Panc1 (cell line): ENCODE results near the gene RNPS1. TPM values are rescaled to one million over a fixed set of nuclear protein-coding genes. Genes with fewer than 3 reads are reported as not detected.

Experiments used
- ATAC-seq: fragments of 200-7000 bp; cut with Tn5 transposase; 2 replicates; pipeline ENCODE4 v1.9.1; 2020; ENCODE audit warnings: mild to moderate bottlenecking, moderate library complexity
- BruUV-seq: library from RNA; stranded (reverse); fragments of 400-500 nt; replicated peaks from 2 replicates; lab custom pipeline; 2021; lab: Mats Ljungman, UMichigan
- CTCF ChIA-PET: fragments of 300-600 bp; sonication (Branson Sonifier 250); formaldehyde crosslinking; loops from one replicate; lab custom pipeline; 2022; ENCODE audit warnings: antibody characterized with exemption; lab: Charles Lee
- POLR2A ChIA-PET: fragments of 300-600 bp; sonication (Branson Sonifier 250); formaldehyde crosslinking; loops from one replicate; lab custom pipeline; 2022; ENCODE audit warnings: antibody characterized with exemption; lab: Charles Lee
- DNase-seq: peaks from one replicate; pipeline ENCODE4 v3.0.0-alpha.2; 2010; ENCODE audit warnings: low read depth, low spot score
- H3K27ac ChIP-seq: 2 replicates; pipeline ENCODE4 v1.5.1; 2011; ENCODE audit warnings: mild to moderate bottlenecking, low read length, inconsistent platforms
- H3K27me3 ChIP-seq: fragments of 200-500 bp; sonication (Bioruptor generic); 2 replicates; pipeline ENCODE4 v1.6.0; 2014; ENCODE audit warnings: low read length, inconsistent platforms; ENCODE audit not compliant: control insufficient read depth, insufficient read depth
- H3K36me3 ChIP-seq: fragments of 200-500 bp; sonication (Bioruptor generic); 2 replicates; pipeline ENCODE4 v1.5.1; 2014; ENCODE audit warnings: inconsistent platforms, mild to moderate bottlenecking, low read length, moderate library complexity; ENCODE audit not compliant: control insufficient read depth, insufficient read depth
- H3K4me1 ChIP-seq: 2 replicates; pipeline ENCODE4 v1.5.1; 2011; ENCODE audit warnings: inconsistent platforms, mild to moderate bottlenecking, low read length, moderate library complexity; ENCODE audit not compliant: control insufficient read depth, insufficient read depth
- H3K4me3 ChIP-seq, 2 experiments: 2 replicates each; pipeline ENCODE4 v1.5.1; 2011 to 2012; ENCODE audit warnings: low read depth in 2 of 2, low read length in 2 of 2, mild to moderate bottlenecking in 2 of 2, inconsistent platforms in 1 of 2, moderate library complexity in 1 of 2
- H3K9me3 ChIP-seq: fragments of 200-500 bp; sonication (Bioruptor generic); 2 replicates; pipeline ENCODE4 v1.5.1; 2014; ENCODE audit warnings: low read depth, mild to moderate bottlenecking, inconsistent platforms, low read length, moderate library complexity; ENCODE audit not compliant: control insufficient read depth, insufficient read depth
- POLR2AphosphoS5 ChIP-seq: IDR thresholded peaks from 2 replicates; pipeline ENCODE4 v1.6.1; 2012; ENCODE audit warnings: mild to moderate bottlenecking, low read depth, low read length, moderate library complexity
- SIN3A ChIP-seq: IDR thresholded peaks from 2 replicates; pipeline ENCODE4 v1.6.1; 2012; ENCODE audit warnings: low read depth, mild to moderate bottlenecking, low read length, moderate library complexity, borderline replicate concordance; ENCODE audit not compliant: insufficient read depth
- TCF7L2 ChIP-seq: IDR thresholded peaks from 2 replicates; pipeline ENCODE4 v1.6.1; 2011; ENCODE audit warnings: mild to moderate bottlenecking, low read depth, low read length, inconsistent platforms
- in situ Hi-C: cut with HindIII; loops from 2 replicates; pipeline ENCODE4 v1.10.0; 2016; ENCODE audit warnings: low sequenced_read_pairs, low pct_unique_long_range_greater_than_20kb
- intact Hi-C: fragments of 100-400 bp; cut with micrococcal nuclease; formaldehyde crosslinking; loops from one replicate; pipeline ENCODE4 v1.10.0; 2022; ENCODE audit not compliant: unreplicated experiment
- total RNA-seq: library from RNA; stranded (reverse); gene quantifications from one replicate; pipeline ENCODE4 v1.2.1, GENCODE V29; 2021; ENCODE audit not compliant: unreplicated experiment
- TF ChIP-seq, protein P1 (sequence below): fragments of 450-650 bp; IDR thresholded peaks from 2 replicates; pipeline ENCODE4 v1.5.1; 2017; ENCODE audit warnings: mild to moderate bottlenecking
- TF ChIP-seq, protein P2 (sequence below), 2 experiments: IDR thresholded peaks; 2 replicates each; pipeline ENCODE4 v1.6.1; 2011 to 2012; ENCODE audit warnings: low read depth in 2 of 2, control low read depth in 1 of 2, low read length in 1 of 2, mild to moderate bottlenecking in 1 of 2, moderate library complexity in 1 of 2; ENCODE audit not compliant: insufficient read depth in 1 of 2

RNPS1 gene
- total RNA-seq, 1 experiment from 2014 or later = 249 TPM

DNA sequence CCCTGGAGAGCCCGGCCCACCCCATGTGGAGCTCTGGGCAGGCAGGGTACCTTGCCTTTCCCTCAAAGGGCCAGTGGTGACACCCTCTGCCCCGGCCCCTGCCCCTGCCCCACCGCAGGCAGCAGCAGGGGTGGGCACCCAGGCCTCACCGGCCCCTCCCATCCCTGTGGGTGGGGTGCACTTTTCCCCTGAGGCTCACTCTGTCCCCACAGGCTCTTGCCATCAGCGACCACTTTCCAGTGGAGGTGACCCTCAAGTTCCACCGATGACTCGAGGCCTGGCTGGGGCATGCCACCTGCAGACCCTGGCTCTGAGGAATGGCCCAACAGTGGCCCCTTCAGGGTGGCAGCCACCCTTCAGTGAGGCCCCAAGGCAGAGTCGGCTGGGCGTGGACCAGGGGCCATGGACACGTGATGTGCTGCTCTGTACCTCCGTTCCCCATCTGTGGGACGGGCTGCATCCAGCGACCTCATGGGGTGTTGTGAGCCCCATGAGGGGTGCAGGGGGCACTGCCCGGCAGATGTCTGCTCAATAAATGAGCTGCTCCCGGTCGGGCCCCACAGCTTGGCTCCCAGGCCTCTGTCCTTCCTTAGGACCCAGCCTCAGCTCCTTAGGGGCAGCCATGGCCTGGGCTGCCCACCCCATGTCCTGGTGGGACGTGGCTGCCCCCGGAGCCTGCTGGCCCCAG lies 29.6 kb downstream of the RNPS1 start:
- Histone ChIP-seq H3K27ac (peak overlapping the region; percentile 51), H3K9me3 (no peaks in the 10 kb centered on the region), H3K27me3 (no peaks in the 10 kb centered on the region), H3K4me3 (no peak overlapping the region), H3K4me1 (peaks cover 8% of the 10 kb centered on the region), H3K36me3 (peaks cover under 1% of the 10 kb centered on the region; the same call in 1 of the 2 replicates)
- in situ Hi-C loops (no loop called here), intact Hi-C loops (no loop called here)
- no peak for TF ChIP-seq SIN3A
- TF ChIP-seq, protein P1, sequence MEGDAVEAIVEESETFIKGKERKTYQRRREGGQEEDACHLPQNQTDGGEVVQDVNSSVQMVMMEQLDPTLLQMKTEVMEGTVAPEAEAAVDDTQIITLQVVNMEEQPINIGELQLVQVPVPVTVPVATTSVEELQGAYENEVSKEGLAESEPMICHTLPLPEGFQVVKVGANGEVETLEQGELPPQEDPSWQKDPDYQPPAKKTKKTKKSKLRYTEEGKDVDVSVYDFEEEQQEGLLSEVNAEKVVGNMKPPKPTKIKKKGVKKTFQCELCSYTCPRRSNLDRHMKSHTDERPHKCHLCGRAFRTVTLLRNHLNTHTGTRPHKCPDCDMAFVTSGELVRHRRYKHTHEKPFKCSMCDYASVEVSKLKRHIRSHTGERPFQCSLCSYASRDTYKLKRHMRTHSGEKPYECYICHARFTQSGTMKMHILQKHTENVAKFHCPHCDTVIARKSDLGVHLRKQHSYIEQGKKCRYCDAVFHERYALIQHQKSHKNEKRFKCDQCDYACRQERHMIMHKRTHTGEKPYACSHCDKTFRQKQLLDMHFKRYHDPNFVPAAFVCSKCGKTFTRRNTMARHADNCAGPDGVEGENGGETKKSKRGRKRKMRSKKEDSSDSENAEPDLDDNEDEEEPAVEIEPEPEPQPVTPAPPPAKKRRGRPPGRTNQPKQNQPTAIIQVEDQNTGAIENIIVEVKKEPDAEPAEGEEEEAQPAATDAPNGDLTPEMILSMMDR = no peak; the same call in 1 of the 2 replicates
- TF ChIP-seq TCF7L2 = no peak
- TF ChIP-seq, protein P2, sequence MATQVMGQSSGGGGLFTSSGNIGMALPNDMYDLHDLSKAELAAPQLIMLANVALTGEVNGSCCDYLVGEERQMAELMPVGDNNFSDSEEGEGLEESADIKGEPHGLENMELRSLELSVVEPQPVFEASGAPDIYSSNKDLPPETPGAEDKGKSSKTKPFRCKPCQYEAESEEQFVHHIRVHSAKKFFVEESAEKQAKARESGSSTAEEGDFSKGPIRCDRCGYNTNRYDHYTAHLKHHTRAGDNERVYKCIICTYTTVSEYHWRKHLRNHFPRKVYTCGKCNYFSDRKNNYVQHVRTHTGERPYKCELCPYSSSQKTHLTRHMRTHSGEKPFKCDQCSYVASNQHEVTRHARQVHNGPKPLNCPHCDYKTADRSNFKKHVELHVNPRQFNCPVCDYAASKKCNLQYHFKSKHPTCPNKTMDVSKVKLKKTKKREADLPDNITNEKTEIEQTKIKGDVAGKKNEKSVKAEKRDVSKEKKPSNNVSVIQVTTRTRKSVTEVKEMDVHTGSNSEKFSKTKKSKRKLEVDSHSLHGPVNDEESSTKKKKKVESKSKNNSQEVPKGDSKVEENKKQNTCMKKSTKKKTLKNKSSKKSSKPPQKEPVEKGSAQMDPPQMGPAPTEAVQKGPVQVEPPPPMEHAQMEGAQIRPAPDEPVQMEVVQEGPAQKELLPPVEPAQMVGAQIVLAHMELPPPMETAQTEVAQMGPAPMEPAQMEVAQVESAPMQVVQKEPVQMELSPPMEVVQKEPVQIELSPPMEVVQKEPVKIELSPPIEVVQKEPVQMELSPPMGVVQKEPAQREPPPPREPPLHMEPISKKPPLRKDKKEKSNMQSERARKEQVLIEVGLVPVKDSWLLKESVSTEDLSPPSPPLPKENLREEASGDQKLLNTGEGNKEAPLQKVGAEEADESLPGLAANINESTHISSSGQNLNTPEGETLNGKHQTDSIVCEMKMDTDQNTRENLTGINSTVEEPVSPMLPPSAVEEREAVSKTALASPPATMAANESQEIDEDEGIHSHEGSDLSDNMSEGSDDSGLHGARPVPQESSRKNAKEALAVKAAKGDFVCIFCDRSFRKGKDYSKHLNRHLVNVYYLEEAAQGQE (IDR thresholded peaks at IDR 0.05; ENCODE audit: insufficient read depth in 1 of 2, low read depth in 2 of 2, low read length in 1 of 2) = no peak
- no peak; the same call in none of the 2 replicates for TF ChIP-seq POLR2AphosphoS5
- no peak for DNase-seq
- ATAC-seq = peak; percentile 27
- ChIA-PET CTCF (interaction anchor here (0.5 to 0.9 kb wide), 2 partner anchors 12 to 216 kb away, joined by 3 to 11 read pairs; no protein-coding TSS in a partner anchor), POLR2A (interaction anchor here (0.8 to 1.0 kb wide), 2 partner anchors 9 to 13 kb away, joined by 4 to 5 read pairs; partner anchors contain the start of gene ECI1)
- no TSS peak for BruUV-seq

DNA sequence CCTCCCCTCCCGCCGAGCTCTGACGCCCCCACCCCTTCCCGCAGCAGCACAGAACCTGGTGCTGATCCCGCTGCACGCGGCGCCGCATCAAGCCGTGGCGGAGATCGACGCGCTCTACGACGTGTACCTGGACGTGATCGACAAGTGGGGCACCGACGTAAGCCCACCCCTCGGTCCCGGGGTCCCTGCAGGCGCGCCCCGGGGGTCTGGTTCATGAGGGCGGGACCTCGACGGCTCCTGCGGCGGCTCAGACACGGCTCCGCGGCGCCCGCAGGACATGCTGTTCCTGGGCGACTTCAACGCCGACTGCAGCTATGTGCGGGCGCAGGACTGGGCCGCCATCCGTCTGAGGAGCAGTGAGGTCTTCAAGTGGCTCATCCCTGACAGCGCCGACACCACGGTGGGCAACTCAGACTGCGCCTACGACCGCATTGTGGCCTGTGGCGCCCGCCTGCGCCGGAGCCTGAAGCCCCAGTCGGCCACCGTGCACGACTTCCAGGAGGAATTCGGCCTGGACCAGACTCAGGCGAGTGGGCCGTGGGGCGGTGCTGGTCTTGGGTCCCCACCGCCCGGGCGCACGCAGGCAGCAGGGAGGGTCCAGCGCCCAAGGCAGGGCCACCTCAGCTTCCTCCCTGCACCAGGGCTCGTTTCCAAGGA lies 30.3 kb downstream of the RNPS1 start:
- no peak for ATAC-seq
- intact Hi-C loops = no loop called here
- H3K36me3 ChIP-seq = no peaks in the 10 kb centered on the region; the same call in 1 of the 2 replicates

More for the DNA sequence above, 30.3 kb downstream of the RNPS1 start:
- no TSS peak for BruUV-seq
- Histone ChIP-seq H3K4me1 (peaks cover 8% of the 10 kb centered on the region), H3K27me3 (no peaks in the 10 kb centered on the region), H3K9me3 (no peaks in the 10 kb centered on the region), H3K27ac (no peak overlapping the region), H3K4me3 (no peak overlapping the region)
- DNase-seq = no peak
- TF ChIP-seq, protein P1 = no peak
- TF ChIP-seq SIN3A (no peak), POLR2AphosphoS5 (no peak; the same call in 1 of the 2 replicates), TCF7L2 (no peak)
- TF ChIP-seq, protein P2 (IDR thresholded peaks at IDR 0.05; ENCODE audit: insufficient read depth in 1 of 2, low read depth in 2 of 2, low read length in 1 of 2) = no peak
- POLR2A ChIA-PET = no interaction called here
- in situ Hi-C loops = no loop called here
- CTCF ChIA-PET = interaction anchor here (0.6 kb wide), 1 partner anchor 15 kb away, joined by 3 read pairs; no protein-coding TSS in a partner anchor
